CD4-positive, alpha-beta T cell treated with Interleukin-1 beta for 1 hour (primary cell): ENCODE results near the gene HOXD11.
A peak's percentile ranks its signal among the peaks of the same experiment; 100 is the strongest.

ENCODE experiments used
- DNase-seq, 2 donors: peaks; one replicate each; pipeline ENCODE4 v3.0.0-alpha.2; 2020 to 2022

Gene HOXD11

GRCh38 chr2:176081837-176082524 lies 25.1 kb upstream of the HOXD11 start:
- no peak for DNase-seq

- no peak for DNase-seq
Measured at GRCh38 chr2:176082525-176082823, 24.6 kb upstream of the HOXD11 start.

GRCh38 chr2:176082824-176083751 lies 24.0 kb upstream of the HOXD11 start:
- no peak for DNase-seq

- DNase-seq = no peak
Measured at GRCh38 chr2:176083796-176084261, 23.3 kb upstream of the HOXD11 start, which contains the start of gene EVX2. Gene EVX2 (minus strand): TSS chr2:176083962. CDS start chr2:176083776, 186 bp downstream.

GRCh38 chr2:176084611-176085119 lies 22.4 kb upstream of the HOXD11 start:
- no peak for DNase-seq

- DNase-seq = no peak
Measured at GRCh38 chr2:176085120-176085788, 21.8 kb upstream of the HOXD11 start.

- no peak for DNase-seq
Measured at GRCh38 chr2:176085861-176086771, 21.0 kb upstream of the HOXD11 start.

- DNase-seq = no peak
Measured at GRCh38 chr2:176087330-176088047, 19.6 kb upstream of the HOXD11 start.

- peak in 1 of 2 donors; percentile 14 for DNase-seq
Measured at GRCh38 chr2:176088048-176088936, 18.8 kb upstream of the HOXD11 start.

- no peak for DNase-seq
Measured at GRCh38 chr2:176088937-176089842, 17.9 kb upstream of the HOXD11 start.

- DNase-seq = no peak
Measured at GRCh38 chr2:176089843-176090395, 17.2 kb upstream of the HOXD11 start.

- DNase-seq = no peak
Measured at GRCh38 chr2:176090862-176091261, 16.2 kb upstream of the HOXD11 start.

- no peak for DNase-seq
Measured at GRCh38 chr2:176091329-176092258, 15.5 kb upstream of the HOXD11 start.

GRCh38 chr2:176092270-176093144 lies 14.6 kb upstream of the HOXD11 start, which contains the start of gene HOXD13:
Gene HOXD13 (plus strand): TSS chr2:176092721. CDS start chr2:176092891, 170 bp downstream.
- DNase-seq = no peak

GRCh38 chr2:176093145-176093897 lies 13.8 kb upstream of the HOXD11 start:
- DNase-seq = no peak

- no peak for DNase-seq
Measured at GRCh38 chr2:176093898-176094249, 13.2 kb upstream of the HOXD11 start.
